Adipose tissue (tissue), 3 donors: ENCODE data around the gene STAG3. TPM values are rescaled to one million over a fixed set of nuclear protein-coding genes. Genes with fewer than 3 reads are reported as not detected.

Experiments
- H3K27ac ChIP-seq: one replicate; pipeline ENCODE4 v1.5.1; 2013; ENCODE audit warnings: low read depth, low read length
- WGBS, 3 donors: extraction: QIAGEN DNeasy Blood & Tissue Kit; methylation state at CpG; one replicate each; pipeline ENCODE4 v1.1.7; 2013; 5-methylcytosine and 5-hydroxymethylcytosine counted together
- polyA plus RNA-seq, 3 donors: library from polyadenylated mRNA; stranded (reverse); fragments of 200-250 nt; gene quantifications; one replicate each; pipeline ENCODE4 v1.2.3, GENCODE V29; 2013
- donor health status: healthy with polysubstance abuse.
- donor health status: Bipolar disorder and iron deficiency.
- donor health status: healthy.

Gene STAG3
- polyA plus RNA-seq, 3 donors = 0.52 to 0.99 TPM; not detected in 1

- H3K27ac ChIP-seq = no peak overlapping the region
- WGBS, 3 donors = 92 to 93% (median 93%) methylated on average over 18 of the region's 18 CpGs
Measured at GRCh38 chr7:100152937-100153666, 24.6 kb upstream of the STAG3 start.

GRCh38 chr7:100153708-100154535, 23.8 kb upstream of the STAG3 start:
- WGBS, 3 donors = 82 to 85% (median 83%) methylated on average over 16 of the region's 16 CpGs
- H3K27ac ChIP-seq = no peak overlapping the region

GRCh38 chr7:100154651-100155491, 22.8 kb upstream of the STAG3 start:
- WGBS, 3 donors = 75% methylated on average over 29 to 30 of the region's 30 CpGs

GRCh38 chr7:100155553-100156317, 22.0 kb upstream of the STAG3 start:
- WGBS, 3 donors = 76 to 89% (median 86%) methylated on average over 20 of the region's 20 CpGs
- H3K27ac ChIP-seq = no peak overlapping the region

More at GRCh38 chr7:100154651-100155491, 22.8 kb upstream of the STAG3 start:
- no peak overlapping the region for H3K27ac ChIP-seq

GRCh38 chr7:100156331-100157068, 21.2 kb upstream of the STAG3 start:
- 68 to 83% (median 75%) methylated on average over 16 of the region's 16 CpGs for WGBS, 3 donors
- H3K27ac ChIP-seq = no peak overlapping the region

GRCh38 chr7:100157069-100157333, 20.7 kb upstream of the STAG3 start:
- 66 to 76% (median 73%) methylated on average over 5 of the region's 5 CpGs for WGBS, 3 donors
- H3K27ac ChIP-seq = no peak overlapping the region

- H3K27ac ChIP-seq = peak overlapping the region; percentile 18
- WGBS, 3 donors = 16 to 30% (median 26%) methylated on average over 25 to 32 of the region's 32 CpGs
Measured at GRCh38 chr7:100157334-100158228, 20.1 kb upstream of the STAG3 start.

- WGBS, 3 donors = 0 to 1% (median 1%) methylated on average over 74 to 87 of the region's 87 CpGs
- H3K27ac ChIP-seq = peak within 1 kb of the TSS; percentile 65
Measured at GRCh38 chr7:100158229-100159098, 19.3 kb upstream of the STAG3 start, which contains the start of gene TRAPPC14. Gene TRAPPC14, minus strand, starts transcription at chr7:100158723. Its CDS starts 224 bp downstream, at chr7:100158499.

- no peak overlapping the region for H3K27ac ChIP-seq
- WGBS, 3 donors = 54 to 66% (median 58%) methylated on average over 7 of the region's 7 CpGs
Measured at GRCh38 chr7:100159099-100159623, 18.6 kb upstream of the STAG3 start.

GRCh38 chr7:100160067-100160466, 17.7 kb upstream of the STAG3 start:
- H3K27ac ChIP-seq = no peak overlapping the region
- WGBS, 3 donors = 92 to 94% (median 94%) methylated on average over 18 of the region's 18 CpGs

GRCh38 chr7:100163006-100163531, 14.6 kb upstream of the STAG3 start:
- WGBS, 3 donors = 69 to 76% (median 73%) methylated on average over 6 of the region's 6 CpGs
- H3K27ac ChIP-seq = no peak overlapping the region

GRCh38 chr7:100163871-100164270, 13.8 kb upstream of the STAG3 start:
- H3K27ac ChIP-seq = no peak overlapping the region
- 84 to 94% (median 92%) methylated on average over 5 of the region's 5 CpGs for WGBS, 3 donors

- H3K27ac ChIP-seq = no peak overlapping the region
- WGBS, 3 donors = 54 to 84% (median 81%) methylated on average over 16 of the region's 16 CpGs
Measured at GRCh38 chr7:100166317-100166940, 11.3 kb upstream of the STAG3 start.

GRCh38 chr7:100166970-100167911, 10.5 kb upstream of the STAG3 start:
- WGBS, 3 donors = 31 to 44% (median 32%) methylated on average over 13 to 14 of the region's 14 CpGs
- no peak overlapping the region for H3K27ac ChIP-seq
